Measurements from ENCODE around the gene DNAH6.
"Not testable (repeated sequence)": the region's sequence is repeated elsewhere in the genome, so short reads cannot be mapped to it uniquely, and the experiment has no call there.

Gene DNAH6

DNA sequence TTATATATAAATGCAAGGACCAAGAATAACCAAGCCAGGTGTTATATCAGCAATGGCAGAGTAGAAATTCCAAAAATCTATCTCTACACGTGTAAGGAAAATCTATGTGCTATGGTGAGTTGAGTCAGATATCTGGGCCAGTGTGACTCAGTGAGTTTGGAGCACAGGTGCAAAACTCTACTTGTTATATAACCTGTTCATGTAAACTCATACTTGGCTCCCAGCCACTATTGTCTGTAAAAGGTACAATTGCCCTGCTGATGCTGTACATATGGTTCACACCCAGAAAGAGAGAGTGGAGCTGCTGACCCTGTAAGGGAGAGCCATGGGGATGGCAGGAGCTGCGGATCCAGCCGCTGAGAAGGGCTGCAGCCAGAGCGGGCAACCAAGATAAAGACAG is 252.5 kb downstream of the DNAH6 start:
- DNase-seq = no peak

DNA sequence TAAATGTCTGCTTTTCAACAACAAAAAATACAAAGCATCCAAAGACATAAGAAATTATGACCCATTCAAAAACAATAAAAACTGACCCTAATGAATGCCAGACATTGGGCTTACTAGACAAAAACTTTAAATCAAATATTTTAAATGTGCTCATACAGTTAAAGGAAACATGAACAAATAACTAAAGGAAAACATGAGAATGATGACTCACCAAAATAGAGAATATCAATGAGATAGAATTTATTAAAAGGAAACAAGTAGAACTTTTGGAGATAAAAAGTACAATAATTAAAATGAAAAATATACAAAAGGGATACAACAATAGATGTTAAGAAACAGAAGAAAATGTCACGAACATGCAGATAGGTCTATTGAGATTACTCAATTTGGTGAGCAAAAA is 254.0 kb downstream of the DNAH6 start:
- DNase-seq = no peak

DNA sequence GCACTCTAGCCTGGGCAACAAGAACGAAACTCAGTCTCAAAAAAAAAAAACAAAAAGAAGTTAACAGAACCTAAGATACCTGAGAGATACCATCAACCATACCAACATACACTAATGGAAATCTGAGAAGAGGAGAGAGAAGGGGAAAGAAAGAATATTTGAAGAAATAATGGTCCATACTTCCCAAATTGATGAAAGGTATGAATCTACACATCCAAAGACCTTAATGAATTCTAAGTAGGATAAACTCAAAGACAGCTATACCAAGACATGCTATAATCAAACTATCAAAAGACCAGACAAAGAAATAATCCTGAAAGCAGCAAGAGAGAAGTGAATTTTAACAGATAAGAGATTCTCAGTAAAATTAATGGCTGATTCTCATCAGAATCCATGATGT is 255.0 kb downstream of the DNAH6 start:
- DNase-seq = no peak

GRCh38 chr2:84773562-84773961 is 257.3 kb downstream of the DNAH6 start:
- DNase-seq = not testable (repeated sequence)

DNA sequence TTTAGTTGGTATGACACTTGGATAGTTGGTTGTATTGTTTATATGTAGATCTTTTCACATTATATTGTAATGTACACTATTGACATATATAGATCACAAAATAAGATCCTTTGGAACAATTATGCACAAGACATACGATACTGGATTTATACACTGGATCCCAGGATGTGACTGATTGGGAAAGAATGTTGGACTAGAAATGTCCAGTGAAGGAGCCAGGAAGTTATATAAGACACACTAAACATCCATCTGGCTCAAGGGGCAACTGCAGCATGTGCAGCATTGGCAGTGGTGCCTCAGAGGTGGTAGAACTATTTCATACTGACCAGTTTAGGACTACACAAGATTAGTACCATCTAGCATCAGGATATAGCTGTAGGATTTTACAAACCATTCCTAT is 259.7 kb downstream of the DNAH6 start:
- no peak for DNase-seq

GRCh38 chr2:84778911-84779690 is 262.8 kb downstream of the DNAH6 start:
- DNase-seq = peak; percentile 37

GRCh38 chr2:84779781-84780180 is 263.5 kb downstream of the DNAH6 start:
- DNase-seq = no peak

DNA sequence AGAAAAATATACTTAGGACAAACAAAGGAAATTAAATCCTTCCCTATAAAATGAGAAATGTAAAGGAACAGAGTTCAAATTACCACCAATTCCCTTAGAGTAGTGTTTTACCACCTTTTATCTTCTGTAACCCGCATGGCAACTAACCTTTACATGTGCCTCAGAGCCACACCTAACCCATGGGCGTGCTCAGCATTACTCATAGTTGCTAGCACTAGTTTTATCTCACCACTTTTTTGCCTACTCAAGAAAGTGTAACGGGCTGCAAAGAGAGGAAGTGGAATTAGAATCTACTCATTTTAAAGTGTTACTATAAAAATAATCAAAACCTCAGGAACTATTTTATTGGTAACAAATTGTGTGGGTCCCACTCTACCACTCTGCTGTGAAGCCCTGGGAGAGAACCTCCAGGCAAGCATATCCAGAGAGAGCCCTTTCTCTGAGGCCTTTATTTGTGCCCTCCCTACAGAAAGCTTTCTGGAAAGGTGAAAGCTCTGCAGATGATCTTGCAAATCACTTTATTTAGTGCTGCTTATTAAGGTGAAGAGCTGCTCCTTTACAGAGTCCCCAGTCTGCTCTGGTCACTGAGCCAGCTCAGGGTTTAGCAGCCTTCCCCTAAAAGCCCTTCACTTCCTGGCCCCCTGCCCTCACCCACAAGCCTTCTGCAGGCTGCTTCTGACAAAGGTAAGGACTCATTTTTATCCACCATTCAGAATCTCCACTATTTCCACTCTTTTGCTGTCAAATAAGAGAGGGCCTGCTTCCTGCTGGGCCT is 265.8 kb downstream of the DNAH6 start:
- peak; percentile 72 for DNase-seq

GRCh38 chr2:84782717-84783442 is 266.6 kb downstream of the DNAH6 start:
- DNase-seq = peak; percentile 74

- DNase-seq = no peak
Observed at GRCh38 chr2:84785950-84786349, 269.7 kb downstream of the DNAH6 start.

DNA sequence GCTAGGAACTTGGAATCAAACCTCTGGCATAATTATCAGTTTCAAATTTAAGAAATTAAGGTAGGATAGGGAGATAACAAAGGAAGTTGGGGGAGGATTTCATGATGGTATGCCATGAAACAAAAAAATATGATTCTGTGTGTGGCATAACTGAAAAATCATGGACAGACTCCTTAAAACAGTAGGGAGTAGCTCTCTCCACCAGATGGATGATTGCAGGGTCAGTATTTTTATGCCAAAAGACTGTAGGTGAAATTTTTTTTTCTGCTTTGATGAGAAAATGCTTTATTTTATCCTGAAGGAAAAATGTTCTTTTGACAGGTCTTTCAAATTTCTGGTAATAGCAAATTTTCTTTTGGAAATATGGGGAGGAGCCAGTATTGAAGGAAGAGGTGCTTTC is 270.3 kb downstream of the DNAH6 start:
- no peak for DNase-seq

DNA sequence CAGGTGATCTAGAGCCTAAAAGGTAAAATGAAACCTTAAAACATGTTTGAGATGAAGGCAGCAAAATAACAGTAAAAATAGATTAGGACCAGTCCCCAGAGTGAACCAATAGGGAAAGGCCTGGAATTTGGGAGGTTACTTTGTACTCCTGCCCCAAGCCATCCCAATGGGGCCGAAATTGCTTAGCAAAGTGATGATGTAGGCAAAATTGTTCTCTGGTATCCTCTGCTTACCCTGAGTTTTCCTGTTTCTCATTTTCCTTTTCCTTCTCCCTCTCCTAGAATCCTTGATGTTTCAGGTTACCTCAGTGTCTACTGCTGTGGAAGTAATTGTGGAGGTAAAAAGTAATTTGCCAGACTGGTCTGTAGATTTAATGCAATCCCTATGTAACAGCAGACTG is 271.7 kb downstream of the DNAH6 start:
- DNase-seq = no peak

- no peak for DNase-seq
Observed at GRCh38 chr2:84788498-84788897, 272.2 kb downstream of the DNAH6 start.

GRCh38 chr2:84792856-84793522 is 276.7 kb downstream of the DNAH6 start:
- no peak for DNase-seq

DNA sequence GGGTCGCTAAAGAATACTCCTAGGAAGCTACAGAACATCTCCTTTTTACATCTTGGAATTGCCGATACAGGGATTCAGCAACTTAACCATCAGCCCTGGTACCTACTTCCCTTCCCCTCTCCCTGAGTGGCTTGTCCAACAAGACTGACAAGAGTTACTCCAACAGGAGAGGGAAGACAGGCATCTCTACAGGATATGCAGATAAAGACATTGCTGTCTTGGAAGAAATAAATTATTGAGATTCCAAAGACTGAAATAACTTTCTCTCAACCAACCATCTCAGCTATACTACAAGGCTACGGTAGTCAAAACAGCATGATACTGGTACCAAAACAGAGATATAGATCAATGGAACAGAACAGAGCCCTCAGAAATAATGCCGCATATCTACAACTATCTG is 277.3 kb downstream of the DNAH6 start:
- no peak for DNase-seq

DNA sequence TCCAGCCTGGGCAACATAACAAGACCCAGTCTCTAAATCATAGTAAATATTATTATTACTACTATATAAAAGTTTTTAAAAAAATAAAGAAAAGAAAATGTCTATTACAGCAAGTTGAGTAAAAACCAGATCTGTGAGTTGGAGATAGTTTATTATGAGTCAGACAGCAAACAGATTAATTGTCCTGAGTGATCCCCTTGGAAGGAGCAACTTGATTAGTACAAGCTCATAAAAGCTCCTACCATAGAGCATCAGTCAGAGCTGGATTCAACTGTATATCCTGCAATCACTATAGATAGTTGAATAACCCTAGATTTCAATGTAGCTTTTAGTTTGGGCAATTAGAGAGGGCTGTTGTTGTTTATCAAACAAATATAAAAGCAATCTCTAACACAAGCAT is 280.5 kb downstream of the DNAH6 start:
- DNase-seq = no peak

GRCh38 chr2:84797271-84797670 is 281.0 kb downstream of the DNAH6 start:
- no peak for DNase-seq

- DNase-seq = no peak
Observed at GRCh38 chr2:84799772-84800171, 283.5 kb downstream of the DNAH6 start.

DNA sequence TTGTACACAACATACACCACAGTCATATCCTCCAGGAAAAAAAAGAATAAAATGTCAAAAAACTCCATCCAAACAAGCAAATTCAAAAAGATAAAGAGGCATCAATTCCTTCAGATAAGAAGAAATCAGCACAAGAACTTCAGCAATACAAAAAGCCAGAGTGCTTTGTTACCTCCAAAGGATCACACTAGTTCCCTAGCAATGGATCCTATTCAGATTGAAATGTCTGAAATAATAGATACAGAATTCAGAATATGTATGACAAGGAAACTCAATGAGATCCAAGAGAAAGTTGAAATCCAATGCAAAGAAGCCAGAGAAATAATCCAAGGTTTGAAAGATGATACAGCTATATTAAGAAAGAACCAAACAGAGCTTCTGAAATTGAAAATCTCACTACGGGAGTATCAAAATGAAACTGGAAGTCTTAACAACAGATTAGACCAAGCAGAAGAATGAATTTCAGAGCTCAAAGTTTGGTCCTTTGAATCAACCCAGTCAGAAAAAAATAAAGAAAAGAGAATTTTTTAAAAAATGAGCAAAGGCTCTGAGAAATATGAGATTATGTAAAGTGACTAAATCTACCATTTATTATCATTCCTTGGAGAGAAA is 284.0 kb downstream of the DNAH6 start:
- no peak for DNase-seq

- DNase-seq = no peak
Observed at GRCh38 chr2:84801811-84802210, 285.5 kb downstream of the DNAH6 start.

GRCh38 chr2:84805250-84805958 is 289.1 kb downstream of the DNAH6 start:
- DNase-seq = no peak

GRCh38 chr2:84807063-84807485 is 290.8 kb downstream of the DNAH6 start:
- DNase-seq = no peak
